HG02571 (cell line): Measurements from ENCODE around the gene DENND6A.
"Not testable (repeated sequence)": the region's sequence is repeated elsewhere in the genome, so short reads cannot be mapped to it uniquely, and the experiment has no call there.

Experiments
- ATAC-seq: cut with Tn5 transposase; IDR thresholded peaks from one replicate; pipeline ENCODE4 v1.9.1; 2021; ENCODE audit warnings: mild to moderate bottlenecking, moderate library complexity; ENCODE audit not compliant: unreplicated experiment

DENND6A gene

GRCh38 chr3:57694146-57694545 is 1.3 kb upstream of the DENND6A start:
- ATAC-seq: no peak

DNA sequence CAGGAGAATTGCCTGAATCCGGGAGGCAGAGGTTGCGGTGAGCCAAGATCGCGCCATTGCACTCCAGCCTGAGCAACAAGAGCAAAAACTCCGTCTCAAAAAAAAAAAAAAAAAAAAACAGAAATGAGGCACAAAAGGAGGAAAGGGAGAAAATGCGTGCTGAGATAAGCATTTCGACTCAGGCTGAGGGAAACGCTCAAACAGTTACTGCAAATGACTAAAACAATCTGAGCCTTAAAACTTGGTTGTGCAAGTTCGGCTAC is 813 bp downstream of the DENND6A start:
- not testable (repeated sequence) for ATAC-seq

GRCh38 chr3:57691411-57692132 is 1.3 kb downstream of the DENND6A start:
- no peak for ATAC-seq

DNA sequence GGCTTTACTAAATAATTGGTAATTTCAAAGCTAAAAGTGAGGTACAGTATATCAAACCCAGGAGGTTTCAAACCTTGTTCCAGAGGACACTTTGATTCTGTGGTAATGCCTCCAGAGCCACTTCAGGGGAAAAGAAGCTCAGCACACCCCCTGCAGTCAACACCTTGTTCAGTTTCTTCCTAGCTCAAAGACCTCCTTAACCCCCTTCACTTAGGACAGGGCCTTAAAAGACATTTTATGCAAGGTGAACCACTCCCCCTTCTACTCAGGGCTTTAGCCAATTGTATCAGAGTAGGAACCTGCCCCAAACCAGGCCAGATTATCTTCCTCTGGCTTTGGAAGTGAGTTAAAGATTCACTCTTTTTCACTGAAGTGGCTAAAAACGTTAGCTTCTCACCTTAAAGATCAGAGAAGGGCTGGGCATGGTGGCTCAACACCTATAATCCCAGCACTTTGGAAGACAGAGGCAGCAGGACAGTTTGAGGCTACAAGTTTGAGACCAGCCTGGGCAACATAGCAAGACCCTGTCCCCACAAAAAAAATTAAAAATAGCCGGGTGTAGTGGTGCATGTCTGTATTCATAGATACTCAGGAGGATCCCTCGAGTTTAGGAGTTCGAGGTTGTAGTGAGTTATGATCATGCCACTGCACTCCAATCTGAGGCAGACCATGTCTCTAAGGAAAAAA is 3.4 kb downstream of the DENND6A start:
- no peak for ATAC-seq

- ATAC-seq: no peak
Observed at GRCh38 chr3:57688291-57688690, 4.6 kb downstream of the DENND6A start.

GRCh38 chr3:57683286-57683685 is 9.6 kb downstream of the DENND6A start:
- ATAC-seq: no peak

DNA sequence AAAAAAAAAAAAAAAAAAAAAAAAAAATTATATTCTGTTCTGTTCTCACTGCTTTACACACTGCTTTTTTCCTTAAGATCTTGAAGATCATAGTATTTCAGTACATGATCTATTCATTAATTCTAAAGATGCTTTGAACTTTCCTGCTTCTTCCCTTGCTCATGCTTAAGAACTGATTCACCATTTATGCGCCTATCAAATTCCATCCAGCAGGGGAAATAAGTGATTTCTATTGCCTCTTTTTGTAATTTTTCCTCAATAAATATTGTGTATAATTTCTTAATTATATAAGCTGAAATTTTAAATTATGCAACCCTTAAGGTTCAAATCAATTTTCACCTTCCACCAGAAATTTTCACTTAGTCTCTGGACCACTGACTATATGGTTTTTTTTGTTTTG is 10.6 kb downstream of the DENND6A start:
- no peak for ATAC-seq

DNA sequence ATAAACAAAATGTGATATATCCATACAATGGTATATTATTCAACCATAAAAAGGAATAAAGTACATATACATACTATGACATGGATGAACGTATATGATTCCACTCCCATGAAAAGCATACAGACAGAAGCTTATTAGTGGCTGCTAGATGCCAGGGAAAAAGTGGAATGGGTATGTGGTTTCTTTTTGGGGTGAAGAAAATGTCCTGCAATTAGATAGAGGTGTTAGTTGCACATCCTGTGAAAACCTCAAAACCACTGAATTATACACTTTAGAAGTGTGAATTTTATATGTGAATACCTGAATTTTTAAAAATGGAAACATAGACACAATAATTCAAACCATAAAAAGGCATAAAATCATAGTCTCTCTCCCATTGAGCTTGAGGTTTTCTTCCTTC is 11.2 kb downstream of the DENND6A start:
- no peak for ATAC-seq

GRCh38 chr3:57680046-57680445 is 12.8 kb downstream of the DENND6A start:
- ATAC-seq: no peak

GRCh38 chr3:57675530-57675929 is 17.3 kb downstream of the DENND6A start:
- ATAC-seq: no peak

GRCh38 chr3:57673156-57673555 is 19.7 kb downstream of the DENND6A start:
- ATAC-seq: no peak

- ATAC-seq: no peak
Observed at GRCh38 chr3:57670543-57670942, 22.3 kb downstream of the DENND6A start.

GRCh38 chr3:57661404-57661803 is 31.5 kb downstream of the DENND6A start:
- ATAC-seq: no peak

DNA sequence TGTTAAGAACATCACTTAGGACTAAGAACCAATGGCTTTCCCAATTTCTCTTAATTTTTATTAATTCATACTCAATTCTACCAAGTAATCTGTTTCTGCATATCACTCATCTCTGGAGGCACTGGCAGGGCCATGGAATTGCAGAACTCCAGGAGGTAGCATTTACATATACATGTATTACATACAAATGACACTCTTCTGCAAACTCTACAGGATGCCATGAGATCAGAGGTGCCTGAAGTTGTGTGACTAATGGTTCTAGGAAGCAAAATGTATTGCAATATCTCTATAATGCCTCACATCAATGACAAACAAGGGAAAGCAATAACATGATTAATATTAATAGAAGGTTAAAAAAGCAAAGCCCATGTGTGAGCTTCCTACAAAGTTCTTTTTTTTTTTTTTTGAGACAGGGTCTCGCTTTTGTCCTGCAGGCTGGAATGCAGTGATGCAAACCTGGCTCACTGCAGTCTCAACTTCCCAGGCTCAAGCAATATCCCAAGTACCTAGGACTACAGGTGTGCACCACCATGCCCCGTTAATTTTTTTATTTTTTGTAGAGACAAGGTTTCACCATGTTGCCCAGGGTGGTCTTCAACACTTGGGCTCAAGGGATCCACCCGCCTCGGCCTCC is 33.0 kb downstream of the DENND6A start:
- ATAC-seq: no peak

- no peak for ATAC-seq
Observed at GRCh38 chr3:57659004-57659673, 33.7 kb downstream of the DENND6A start.

- no peak for ATAC-seq
Observed at GRCh38 chr3:57658536-57658935, 34.3 kb downstream of the DENND6A start.

DNA sequence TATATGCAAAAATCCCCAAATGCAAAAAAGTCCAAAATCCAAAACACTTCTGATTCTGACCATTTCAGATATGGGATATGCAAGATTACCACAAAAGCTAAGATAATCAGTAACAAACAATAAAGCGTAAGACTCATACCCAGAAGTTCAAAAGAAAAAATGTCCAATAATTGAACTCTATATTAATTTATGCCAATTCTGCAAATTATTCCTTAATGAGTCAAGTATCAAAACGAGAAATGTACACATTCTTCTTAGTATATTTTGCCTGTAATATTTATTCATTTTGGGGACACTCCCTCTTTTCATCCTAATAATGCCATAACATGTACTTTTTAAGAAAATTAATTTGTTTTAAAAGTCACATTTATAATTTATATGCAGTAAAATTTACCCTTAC is 37.1 kb downstream of the DENND6A start:
- ATAC-seq: no peak

DNA sequence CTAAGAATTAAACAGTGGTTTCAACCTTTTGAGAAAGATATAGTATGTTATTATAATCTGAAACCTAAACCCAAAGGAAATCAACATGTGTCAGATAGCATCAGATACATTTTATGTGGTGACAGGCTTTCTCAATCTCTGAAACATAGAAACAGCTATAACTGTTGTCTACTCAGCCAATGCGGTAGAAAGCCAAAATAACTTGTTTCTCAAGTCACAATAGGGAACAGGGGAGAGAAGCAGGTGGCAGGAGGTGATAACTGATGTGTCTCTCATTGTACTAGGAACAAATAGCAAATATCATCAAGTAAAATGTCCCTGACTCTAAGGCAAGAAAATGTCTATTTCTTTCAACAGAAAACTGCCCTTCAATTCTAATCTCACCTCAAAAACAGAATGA is 38.6 kb downstream of the DENND6A start:
- ATAC-seq: no peak

DNA sequence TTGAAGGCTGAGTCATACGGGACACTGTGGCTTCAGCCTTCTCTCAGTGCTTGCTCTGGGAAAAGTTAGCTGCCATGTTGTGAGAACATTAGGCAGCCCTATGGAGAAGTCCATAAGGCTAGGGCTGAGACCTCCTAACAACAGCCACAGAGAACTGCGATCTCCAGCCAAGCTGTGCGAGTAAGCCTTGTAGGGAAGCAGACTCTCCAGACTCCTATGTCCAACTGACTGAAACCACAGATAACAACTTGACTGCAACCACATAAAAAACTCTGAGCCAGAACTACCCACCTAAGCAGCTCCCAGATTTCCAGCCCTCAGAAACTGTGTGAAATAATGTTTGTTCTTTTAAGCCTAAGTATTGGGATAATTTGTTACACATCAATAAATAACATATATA is 40.7 kb downstream of the DENND6A start:
- no peak for ATAC-seq

- ATAC-seq: no peak
Observed at GRCh38 chr3:57647292-57647940, 45.5 kb downstream of the DENND6A start.

GRCh38 chr3:57646723-57647122 is 46.2 kb downstream of the DENND6A start:
- ATAC-seq: no peak
